ENCODE data around the gene POU2AF1.

GRCh38 chr11:111347002-111347722, 31.9 kb downstream of the POU2AF1 start:
- TF ChIP-seq CTCF (IDR thresholded peaks at IDR 0.05), result no peak
- no peak for TF ChIP-seq ZFX (IDR thresholded peaks at IDR 0.05; ENCODE audit: borderline replicate concordance)
